Activated T-helper 17 cell treated with anti-CD3 and anti-CD28 coated beads, Interleukin-2, amount 50 U/mL, for 72 hours (primary cell): Measurements from ENCODE around the gene TSHZ2. TPM values are rescaled to one million over a fixed set of nuclear protein-coding genes. Genes with fewer than 3 reads are reported as not detected.
"Not testable (repeated sequence)": the region's sequence is repeated elsewhere in the genome, so short reads cannot be mapped to it uniquely, and the experiment has no call there.

Experiments used
- ATAC-seq: fragments of 150-1000 bp; cut with Tn5 transposase; replicated peaks from 2 replicates; pipeline ENCODE4 v1.10.0; 2021; ENCODE audit warnings: mild to moderate bottlenecking, moderate library complexity
- H3K27ac Mint-ChIP-seq: one replicate; pipeline ENCODE4 v1.8.0; 2022; ENCODE audit warnings: mixed read lengths
- H3K27me3 Mint-ChIP-seq: one replicate; pipeline ENCODE4 v1.8.0; 2022; ENCODE audit warnings: mixed read lengths
- H3K36me3 Mint-ChIP-seq: one replicate; pipeline ENCODE4 v1.8.0; 2022; ENCODE audit warnings: low read depth, mild to moderate bottlenecking, mixed read lengths
- H3K4me1 Mint-ChIP-seq: one replicate; pipeline ENCODE4 v1.8.0; 2022; ENCODE audit warnings: mixed read lengths
- H3K4me3 Mint-ChIP-seq: one replicate; pipeline ENCODE4 v1.8.0; 2022; ENCODE audit warnings: mild to moderate bottlenecking, mixed read lengths
- H3K9me3 Mint-ChIP-seq: one replicate; pipeline ENCODE4 v1.8.0; 2022; ENCODE audit warnings: mixed read lengths
- total RNA-seq, 2 donors: library from RNA; stranded (reverse); gene quantifications; one replicate each; pipeline ENCODE4 v1.2.3, GENCODE V29; 2022

Gene TSHZ2
- total RNA-seq, 2 donors from 2014 or later = 29.8 to 58.2 TPM

DNA sequence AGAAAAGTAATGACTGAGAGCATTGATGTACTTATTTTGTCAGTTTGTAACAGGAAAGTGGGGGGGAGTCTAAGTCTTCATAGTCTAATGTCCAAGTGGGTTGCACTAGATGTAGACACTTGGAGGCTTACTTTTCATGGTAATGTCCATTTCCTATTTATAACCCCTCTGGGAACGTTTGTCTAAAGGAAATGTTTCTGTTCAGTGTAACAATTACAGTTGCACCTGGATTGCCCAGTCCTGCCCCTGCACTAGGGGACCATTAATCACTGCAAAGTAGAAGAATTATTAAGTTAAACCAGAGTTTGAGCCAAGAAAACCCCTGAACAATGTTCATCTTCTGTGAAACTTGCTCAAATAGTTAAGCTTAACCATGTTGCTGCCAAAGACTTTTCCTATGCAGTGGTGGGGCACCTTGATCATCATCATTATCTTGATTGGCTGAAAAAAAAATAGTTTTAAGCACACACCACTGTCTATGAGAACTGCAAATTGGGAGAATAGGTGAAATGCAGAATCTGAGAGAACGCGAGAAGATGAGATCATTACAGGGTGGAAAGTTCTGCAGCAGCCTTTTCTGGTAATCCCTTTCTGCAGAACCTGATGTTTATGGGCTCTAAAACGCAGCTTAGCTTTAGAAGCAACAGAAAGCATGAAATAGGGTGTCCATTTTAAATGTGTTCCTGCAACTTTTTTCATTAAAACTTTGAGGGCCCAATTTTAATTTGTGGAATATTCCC lies 515.5 kb downstream of the TSHZ2 start:
- ATAC-seq = no peak
- Mint-ChIP-seq H3K4me3 (no peak overlapping the region), H3K36me3 (peaks cover 10% of the 10 kb centered on the region), H3K4me1 (no peaks in the 10 kb centered on the region), H3K9me3 (no peaks in the 10 kb centered on the region), H3K27me3 (no peaks in the 10 kb centered on the region), H3K27ac (no peak overlapping the region)

DNA sequence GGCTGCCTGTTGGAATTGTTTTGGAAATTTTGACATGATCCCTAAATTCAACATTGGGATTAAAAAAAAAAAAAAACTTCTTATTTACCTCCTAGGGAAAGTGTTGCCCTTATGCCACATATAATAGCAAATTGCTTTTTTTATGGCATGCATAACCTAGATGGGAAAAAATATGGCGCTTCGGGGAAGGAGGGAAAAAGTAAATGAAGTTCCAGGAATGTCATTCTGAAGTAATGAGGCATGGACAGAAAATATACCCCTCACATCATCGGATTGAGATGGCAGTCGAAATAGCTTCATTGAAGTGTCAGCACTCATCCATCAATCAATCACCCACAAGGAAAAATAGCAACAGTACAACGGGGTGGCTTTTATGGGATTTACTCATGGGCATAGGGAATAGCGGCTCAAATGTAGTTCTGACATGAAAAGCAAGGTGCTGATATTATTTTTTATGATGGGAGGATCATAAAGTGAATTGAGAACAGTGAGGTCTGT lies 516.7 kb downstream of the TSHZ2 start:
- ATAC-seq = no peak
- H3K27me3 Mint-ChIP-seq = no peaks in the 10 kb centered on the region
- H3K4me1 Mint-ChIP-seq = no peaks in the 10 kb centered on the region
- H3K27ac Mint-ChIP-seq = no peak overlapping the region
- H3K36me3 Mint-ChIP-seq = peaks cover 10% of the 10 kb centered on the region
- H3K4me3 Mint-ChIP-seq = no peak overlapping the region
- H3K9me3 Mint-ChIP-seq = no peaks in the 10 kb centered on the region

DNA sequence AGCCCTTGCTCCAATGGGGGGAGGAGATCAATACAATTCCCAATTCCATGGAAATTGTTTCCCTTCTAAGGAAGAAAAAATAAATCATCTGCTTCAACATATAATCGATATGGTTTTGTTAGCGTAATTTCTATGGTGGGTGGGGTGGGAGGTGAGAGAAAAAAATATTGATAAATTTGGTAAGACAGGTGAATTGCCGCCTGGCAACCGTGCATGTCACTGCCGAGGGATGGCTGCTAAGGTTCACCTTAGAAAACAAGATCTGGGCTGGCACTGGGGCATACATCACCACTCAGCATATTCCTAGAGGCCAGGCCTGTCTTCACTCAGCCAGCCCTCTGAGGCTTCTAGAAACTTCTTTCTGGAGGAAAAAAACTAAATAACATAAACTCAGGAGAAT lies 517.4 kb downstream of the TSHZ2 start:
- no peaks in the 10 kb centered on the region for H3K4me1 Mint-ChIP-seq
- no peaks in the 10 kb centered on the region for H3K27me3 Mint-ChIP-seq
- H3K4me3 Mint-ChIP-seq = no peak overlapping the region
- no peaks in the 10 kb centered on the region for H3K9me3 Mint-ChIP-seq
- peaks cover 10% of the 10 kb centered on the region for H3K36me3 Mint-ChIP-seq
- no peak for ATAC-seq
- no peak overlapping the region for H3K27ac Mint-ChIP-seq

DNA sequence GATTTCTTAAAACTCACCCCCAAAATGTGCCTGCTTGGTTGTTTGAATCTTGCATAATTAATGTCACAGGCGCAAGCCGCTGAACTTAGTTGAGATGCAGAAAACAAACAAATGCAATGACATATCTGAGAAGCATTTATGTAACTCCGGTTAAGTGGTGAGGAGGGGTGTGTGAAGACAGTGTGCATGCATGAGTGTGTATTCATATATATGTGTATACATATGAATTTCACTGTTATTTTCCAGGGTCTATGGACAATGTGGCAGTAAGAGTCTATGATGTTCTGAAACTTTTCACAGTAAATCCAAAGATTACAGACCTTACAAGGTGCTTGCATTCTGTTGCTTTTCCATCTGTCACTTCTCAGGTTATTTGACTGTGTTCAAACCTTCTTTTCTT lies 518.5 kb downstream of the TSHZ2 start:
- H3K9me3 Mint-ChIP-seq = no peaks in the 10 kb centered on the region
- no peak overlapping the region for H3K27ac Mint-ChIP-seq
- ATAC-seq = no peak
- H3K4me1 Mint-ChIP-seq = no peaks in the 10 kb centered on the region
- H3K36me3 Mint-ChIP-seq = peaks cover 10% of the 10 kb centered on the region
- H3K4me3 Mint-ChIP-seq = no peak overlapping the region
- H3K27me3 Mint-ChIP-seq = no peaks in the 10 kb centered on the region

DNA sequence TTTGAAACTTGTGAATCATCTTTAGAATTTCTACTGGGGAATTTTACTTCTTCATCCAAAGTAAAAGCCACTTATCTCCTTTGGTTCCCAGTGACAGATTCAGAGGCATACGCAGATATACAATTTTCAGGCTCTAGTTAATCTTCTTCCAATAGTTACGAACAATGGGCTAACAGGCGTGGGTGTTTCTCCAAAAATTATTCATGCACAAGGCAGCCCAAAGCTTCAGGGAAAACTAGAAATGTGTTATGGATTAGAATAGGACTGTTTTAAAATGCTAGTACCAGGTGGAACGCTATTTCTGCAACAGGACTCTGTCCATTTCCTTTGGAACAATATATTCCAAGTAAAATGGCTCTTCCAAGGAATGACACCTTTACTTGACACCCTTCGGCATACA lies 519.3 kb downstream of the TSHZ2 start:
- Mint-ChIP-seq H3K4me1 (no peaks in the 10 kb centered on the region), H3K4me3 (no peak overlapping the region), H3K27ac (no peak overlapping the region), H3K9me3 (peaks cover under 1% of the 10 kb centered on the region), H3K36me3 (peaks cover 10% of the 10 kb centered on the region), H3K27me3 (no peaks in the 10 kb centered on the region)
- ATAC-seq = no peak

DNA sequence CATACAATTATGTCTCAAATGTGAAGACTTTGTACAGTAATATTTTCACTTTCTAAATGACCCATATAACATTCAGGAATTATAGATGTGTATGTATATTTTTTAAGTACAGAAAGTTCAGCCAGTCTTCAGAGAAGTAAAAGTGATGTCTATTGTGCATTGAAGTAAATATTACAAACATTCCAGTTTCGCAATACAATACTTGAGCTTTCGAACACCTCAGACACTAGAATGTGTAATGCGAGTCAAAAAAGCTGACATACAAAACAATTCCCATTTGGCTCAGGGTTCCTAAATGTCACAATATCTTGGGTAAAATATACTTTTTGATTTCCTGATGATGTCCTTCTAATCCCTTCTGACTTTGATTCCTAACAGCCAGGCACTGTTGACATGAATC lies 520.1 kb downstream of the TSHZ2 start:
- no peaks in the 10 kb centered on the region for H3K4me1 Mint-ChIP-seq
- no peak overlapping the region for H3K4me3 Mint-ChIP-seq
- peaks cover 6% of the 10 kb centered on the region for H3K36me3 Mint-ChIP-seq
- H3K9me3 Mint-ChIP-seq = peaks cover 4% of the 10 kb centered on the region
- no peak overlapping the region for H3K27ac Mint-ChIP-seq
- ATAC-seq = no peak
- H3K27me3 Mint-ChIP-seq = no peaks in the 10 kb centered on the region

DNA sequence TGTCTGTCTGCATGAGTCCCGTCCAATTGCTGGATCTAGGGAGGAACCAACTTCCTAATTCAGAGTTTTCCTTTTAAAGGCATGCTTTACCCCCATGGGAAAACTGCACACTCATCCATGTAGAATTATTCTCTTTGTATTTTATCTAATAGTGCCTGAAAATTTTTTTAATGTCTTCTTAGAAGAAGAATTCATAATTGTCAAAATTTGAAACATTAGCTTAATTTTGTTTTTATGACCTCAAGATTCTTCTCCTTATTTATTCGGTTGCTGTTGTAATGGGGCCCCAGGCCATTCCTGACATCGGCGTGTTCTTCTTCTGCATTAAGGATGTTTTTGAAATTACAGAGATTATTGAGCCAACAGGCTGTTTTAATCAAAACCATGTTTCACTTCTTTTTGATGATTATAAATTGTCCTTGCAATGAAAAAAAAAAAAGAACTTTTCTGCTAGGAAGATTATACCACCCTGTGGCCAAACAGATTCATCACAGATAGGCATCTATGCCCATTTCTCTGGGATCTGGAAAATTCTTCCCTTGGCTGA lies 521.2 kb downstream of the TSHZ2 start:
- H3K4me1 Mint-ChIP-seq = no peaks in the 10 kb centered on the region

DNA sequence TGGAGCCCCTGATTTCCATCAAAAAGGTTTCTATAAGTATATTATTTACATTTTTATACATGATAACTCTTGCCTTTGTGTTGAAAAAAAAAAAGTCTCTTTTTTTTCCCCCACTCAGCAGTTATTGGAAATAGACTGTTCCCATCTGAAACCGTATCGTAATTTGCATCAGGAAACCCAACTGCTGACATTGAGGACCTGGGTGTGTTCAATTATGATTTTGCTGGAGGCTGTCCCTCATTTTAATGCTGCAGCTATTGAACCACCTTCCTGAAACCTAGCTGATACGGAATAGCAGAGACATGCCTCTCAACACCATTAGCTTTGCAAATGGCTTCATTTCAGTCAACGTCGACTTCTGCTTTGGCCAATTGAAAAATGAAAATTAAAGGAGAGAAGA lies 522.6 kb downstream of the TSHZ2 start:
- ATAC-seq = no peak
- Mint-ChIP-seq H3K4me1 (no peaks in the 10 kb centered on the region), H3K27me3 (no peaks in the 10 kb centered on the region), H3K27ac (no peak overlapping the region), H3K4me3 (no peak overlapping the region), H3K9me3 (peaks cover 4% of the 10 kb centered on the region), H3K36me3 (no peaks in the 10 kb centered on the region)

More for the DNA sequence above, 521.2 kb downstream of the TSHZ2 start:
- Mint-ChIP-seq H3K36me3 (no peaks in the 10 kb centered on the region), H3K27me3 (no peaks in the 10 kb centered on the region), H3K4me3 (no peak overlapping the region), H3K9me3 (peaks cover 4% of the 10 kb centered on the region), H3K27ac (no peak overlapping the region)
- ATAC-seq = no peak

DNA sequence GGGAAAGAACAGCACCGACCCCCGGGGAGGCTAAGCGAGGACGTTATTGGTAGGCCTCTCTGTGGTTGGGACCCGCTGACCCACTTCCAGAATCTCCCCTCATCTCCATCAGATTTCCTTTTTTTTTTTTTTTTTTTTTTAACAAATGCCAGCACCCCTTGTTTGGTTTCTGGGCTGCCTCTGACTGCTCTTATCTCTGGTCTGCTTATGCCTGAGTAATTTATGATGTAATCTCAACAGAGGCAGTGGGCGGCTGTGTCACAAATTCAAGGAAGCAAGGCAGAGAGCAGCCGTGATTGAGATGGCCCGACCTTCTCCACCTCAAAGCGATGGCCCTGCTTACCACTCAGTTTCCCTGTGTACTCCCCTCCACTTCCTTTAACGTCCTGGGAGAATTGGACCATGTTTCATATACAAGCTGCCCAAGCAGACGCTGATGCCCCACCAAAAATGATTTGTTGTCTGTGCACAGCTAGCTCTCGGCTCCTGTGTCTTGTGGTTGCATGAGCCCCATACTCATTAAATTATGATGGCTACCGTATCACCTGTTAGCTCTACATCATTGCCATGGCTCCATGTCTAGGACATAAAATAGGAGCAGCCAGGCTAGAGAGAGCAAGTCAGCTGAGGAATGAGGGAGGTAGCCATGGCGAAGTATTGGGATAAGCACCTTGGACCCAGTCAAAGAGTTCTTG lies 523.4 kb downstream of the TSHZ2 start:
- no peaks in the 10 kb centered on the region for H3K36me3 Mint-ChIP-seq
- H3K9me3 Mint-ChIP-seq = peaks cover 4% of the 10 kb centered on the region
- H3K27me3 Mint-ChIP-seq = no peaks in the 10 kb centered on the region
- no peak overlapping the region for H3K27ac Mint-ChIP-seq
- H3K4me1 Mint-ChIP-seq = no peaks in the 10 kb centered on the region
- no peak for ATAC-seq
- H3K4me3 Mint-ChIP-seq = no peak overlapping the region

DNA sequence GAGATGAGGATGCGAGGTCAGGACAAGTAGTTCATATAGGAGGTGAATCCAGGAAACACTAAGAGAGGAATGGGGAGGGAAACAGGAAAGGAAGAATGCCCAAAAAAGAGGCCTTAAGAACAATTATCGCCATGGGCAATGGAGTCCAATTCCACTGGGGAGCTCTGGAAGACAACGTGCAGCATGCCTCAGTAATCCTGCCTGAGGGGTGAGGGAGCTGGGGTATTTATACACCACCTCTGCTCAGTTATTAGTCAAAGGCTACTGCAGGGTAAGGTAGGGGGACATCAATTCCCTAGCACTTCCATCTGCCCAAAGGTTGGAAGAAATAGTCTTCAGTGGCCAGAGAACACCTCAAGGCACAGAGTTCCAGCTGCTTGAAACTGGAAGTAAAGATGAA lies 525.1 kb downstream of the TSHZ2 start:
- Mint-ChIP-seq H3K36me3 (no peaks in the 10 kb centered on the region), H3K27ac (no peak overlapping the region), H3K4me3 (no peak overlapping the region), H3K27me3 (no peaks in the 10 kb centered on the region), H3K4me1 (no peaks in the 10 kb centered on the region), H3K9me3 (peaks cover 4% of the 10 kb centered on the region)
- ATAC-seq = no peak

DNA sequence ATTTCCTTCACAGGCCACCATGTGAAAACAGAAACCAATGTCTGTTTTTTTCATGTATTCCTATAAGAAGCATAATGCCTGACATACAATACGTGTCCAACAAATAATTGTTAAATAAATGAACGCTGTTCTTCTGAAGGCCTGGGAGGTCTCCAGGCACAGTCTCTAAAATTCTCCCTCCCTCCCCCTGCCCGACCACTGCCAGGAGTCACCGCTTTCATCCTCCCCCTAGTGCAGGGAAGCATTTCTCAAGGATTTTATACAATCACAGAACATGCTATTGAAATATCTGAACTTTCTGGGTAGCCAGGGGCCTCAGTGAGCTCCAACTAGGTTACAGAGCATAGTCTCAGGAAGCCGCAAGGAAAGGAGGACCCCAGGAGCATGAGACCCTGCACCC lies 526.2 kb downstream of the TSHZ2 start:
- H3K36me3 Mint-ChIP-seq = no peaks in the 10 kb centered on the region
- H3K9me3 Mint-ChIP-seq = peaks cover 8% of the 10 kb centered on the region
- no peak overlapping the region for H3K27ac Mint-ChIP-seq
- no peak overlapping the region for H3K4me3 Mint-ChIP-seq
- H3K27me3 Mint-ChIP-seq = no peaks in the 10 kb centered on the region
- ATAC-seq = no peak
- no peaks in the 10 kb centered on the region for H3K4me1 Mint-ChIP-seq

DNA sequence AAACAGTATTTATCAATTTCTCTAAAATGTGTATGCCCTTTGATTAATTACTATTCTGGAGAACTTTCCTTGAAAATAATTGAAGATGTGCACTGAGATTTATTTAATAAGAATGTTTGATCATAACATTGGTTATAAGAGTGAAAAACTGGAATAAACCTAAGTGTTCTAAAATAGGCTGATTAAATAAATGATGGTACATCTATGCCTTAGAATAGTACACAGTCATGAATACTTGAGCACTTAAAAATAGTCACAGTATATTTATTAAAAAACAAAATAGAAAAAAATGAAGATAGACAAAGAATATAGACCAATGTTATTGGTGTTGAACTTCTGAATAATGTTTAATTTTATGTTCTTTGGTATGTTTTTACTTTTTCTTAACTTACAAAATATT lies 528.5 kb downstream of the TSHZ2 start:
- no peak overlapping the region for H3K27ac Mint-ChIP-seq
- H3K36me3 Mint-ChIP-seq = no peaks in the 10 kb centered on the region
- no peaks in the 10 kb centered on the region for H3K4me1 Mint-ChIP-seq
- no peaks in the 10 kb centered on the region for H3K27me3 Mint-ChIP-seq
- ATAC-seq = no peak
- H3K9me3 Mint-ChIP-seq = peaks cover 8% of the 10 kb centered on the region
- no peak overlapping the region for H3K4me3 Mint-ChIP-seq

DNA sequence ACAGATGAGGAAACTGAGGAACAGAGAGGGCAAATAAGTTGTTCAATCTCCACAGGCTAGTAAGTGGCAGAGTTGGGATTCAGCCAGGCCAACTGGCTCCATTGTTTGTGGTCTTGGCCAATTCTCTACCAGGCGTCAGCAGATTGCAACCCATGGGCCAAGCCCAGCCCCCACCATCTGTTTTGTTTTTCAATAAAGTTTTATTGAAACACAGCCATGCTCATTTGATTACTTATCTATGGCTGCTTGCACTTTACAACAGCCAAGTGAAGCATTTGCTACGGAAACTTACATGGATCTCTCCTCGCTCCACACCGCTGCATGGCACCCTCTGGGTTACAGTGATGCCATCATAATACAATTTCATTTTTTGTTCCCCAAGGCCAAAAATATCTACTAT lies 530.7 kb downstream of the TSHZ2 start:
- H3K27me3 Mint-ChIP-seq = no peaks in the 10 kb centered on the region
- H3K36me3 Mint-ChIP-seq = no peaks in the 10 kb centered on the region
- no peak overlapping the region for H3K4me3 Mint-ChIP-seq
- H3K4me1 Mint-ChIP-seq = no peaks in the 10 kb centered on the region
- H3K27ac Mint-ChIP-seq = no peak overlapping the region
- H3K9me3 Mint-ChIP-seq = peaks cover 4% of the 10 kb centered on the region
- ATAC-seq = no peak

DNA sequence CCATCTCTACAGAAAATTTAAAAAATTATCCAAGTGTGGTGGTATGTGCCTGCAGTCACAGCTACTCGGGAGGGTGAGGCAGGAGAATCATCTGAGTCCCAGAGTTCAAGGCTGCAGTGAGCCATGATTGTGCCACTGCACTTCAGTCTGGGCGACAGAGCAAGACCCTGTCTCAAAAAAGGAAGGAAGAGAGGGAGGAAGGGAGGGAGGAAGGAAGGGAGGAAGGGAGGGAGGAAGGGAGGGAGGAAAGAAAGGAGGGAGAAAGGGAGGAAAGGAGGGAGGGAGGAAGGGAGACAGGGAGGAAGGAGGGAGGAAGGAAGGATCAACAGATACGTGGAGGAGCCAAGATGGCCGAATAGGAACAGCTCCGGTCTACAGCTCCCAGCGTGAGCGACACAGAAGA lies 531.4 kb downstream of the TSHZ2 start:
- Mint-ChIP-seq H3K27ac (no peak overlapping the region), H3K27me3 (no peaks in the 10 kb centered on the region), H3K36me3 (no peaks in the 10 kb centered on the region), H3K9me3 (peaks cover 4% of the 10 kb centered on the region), H3K4me1 (no peaks in the 10 kb centered on the region), H3K4me3 (no peak overlapping the region)
- no peak for ATAC-seq

DNA sequence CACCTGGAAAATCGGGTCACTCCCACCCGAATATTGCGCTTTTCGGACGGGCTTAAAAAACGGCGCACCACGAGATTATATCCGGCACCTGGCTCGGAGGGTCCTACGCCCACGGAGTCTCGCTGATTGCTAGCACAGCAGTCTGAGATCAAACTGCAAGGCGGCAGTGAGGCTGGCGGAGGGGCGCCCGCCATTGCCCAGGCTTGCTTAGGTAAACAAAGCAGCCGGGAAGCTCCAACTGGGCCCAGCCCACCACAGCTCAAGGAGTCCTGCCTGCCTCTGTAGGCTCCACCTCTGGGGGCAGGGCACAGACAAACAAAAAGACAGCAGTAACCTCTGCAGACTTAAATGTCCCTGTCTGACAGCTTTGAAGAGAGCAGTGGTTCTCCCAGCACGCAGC lies 531.9 kb downstream of the TSHZ2 start:
- not testable (repeated sequence) for ATAC-seq, H3K4me1 Mint-ChIP-seq, H3K9me3 Mint-ChIP-seq, H3K27ac Mint-ChIP-seq, H3K4me3 Mint-ChIP-seq, H3K27me3 Mint-ChIP-seq, H3K36me3 Mint-ChIP-seq
